Panc1 (cell line): Measurements from ENCODE around the gene LYZL2. TPM values are rescaled to one million over a fixed set of nuclear protein-coding genes. Genes with fewer than 3 reads are reported as not detected.

Experiments
- ATAC-seq: fragments of 200-7000 bp; cut with Tn5 transposase; 2 replicates; pipeline ENCODE4 v1.9.1; 2020; ENCODE audit warnings: mild to moderate bottlenecking, moderate library complexity
- BruUV-seq: library from RNA; stranded (reverse); fragments of 400-500 nt; replicated peaks from 2 replicates; lab custom pipeline; 2021; lab: Mats Ljungman, UMichigan
- CTCF ChIA-PET: fragments of 300-600 bp; sonication (Branson Sonifier 250); formaldehyde crosslinking; loops from one replicate; lab custom pipeline; 2022; ENCODE audit warnings: antibody characterized with exemption; lab: Charles Lee
- POLR2A ChIA-PET: fragments of 300-600 bp; sonication (Branson Sonifier 250); formaldehyde crosslinking; loops from one replicate; lab custom pipeline; 2022; ENCODE audit warnings: antibody characterized with exemption; lab: Charles Lee
- DNase-seq: peaks from one replicate; pipeline ENCODE4 v3.0.0-alpha.2; 2010; ENCODE audit warnings: low read depth, low spot score
- H3K27ac ChIP-seq: 2 replicates; pipeline ENCODE4 v1.5.1; 2011; ENCODE audit warnings: mild to moderate bottlenecking, low read length, inconsistent platforms
- H3K27me3 ChIP-seq: fragments of 200-500 bp; sonication (Bioruptor generic); 2 replicates; pipeline ENCODE4 v1.6.0; 2014; ENCODE audit warnings: low read length, inconsistent platforms; ENCODE audit not compliant: control insufficient read depth, insufficient read depth
- H3K36me3 ChIP-seq: fragments of 200-500 bp; sonication (Bioruptor generic); 2 replicates; pipeline ENCODE4 v1.5.1; 2014; ENCODE audit warnings: inconsistent platforms, mild to moderate bottlenecking, low read length, moderate library complexity; ENCODE audit not compliant: control insufficient read depth, insufficient read depth
- H3K4me1 ChIP-seq: 2 replicates; pipeline ENCODE4 v1.5.1; 2011; ENCODE audit warnings: inconsistent platforms, mild to moderate bottlenecking, low read length, moderate library complexity; ENCODE audit not compliant: control insufficient read depth, insufficient read depth
- H3K4me3 ChIP-seq, 2 experiments: 2 replicates each; pipeline ENCODE4 v1.5.1; 2011 to 2012; ENCODE audit warnings: low read depth in 2 of 2, low read length in 2 of 2, mild to moderate bottlenecking in 2 of 2, inconsistent platforms in 1 of 2, moderate library complexity in 1 of 2
- H3K9me3 ChIP-seq: fragments of 200-500 bp; sonication (Bioruptor generic); 2 replicates; pipeline ENCODE4 v1.5.1; 2014; ENCODE audit warnings: low read depth, mild to moderate bottlenecking, inconsistent platforms, low read length, moderate library complexity; ENCODE audit not compliant: control insufficient read depth, insufficient read depth
- POLR2AphosphoS5 ChIP-seq: IDR thresholded peaks from 2 replicates; pipeline ENCODE4 v1.6.1; 2012; ENCODE audit warnings: mild to moderate bottlenecking, low read depth, low read length, moderate library complexity
- SIN3A ChIP-seq: IDR thresholded peaks from 2 replicates; pipeline ENCODE4 v1.6.1; 2012; ENCODE audit warnings: low read depth, mild to moderate bottlenecking, low read length, moderate library complexity, borderline replicate concordance; ENCODE audit not compliant: insufficient read depth
- TCF7L2 ChIP-seq: IDR thresholded peaks from 2 replicates; pipeline ENCODE4 v1.6.1; 2011; ENCODE audit warnings: mild to moderate bottlenecking, low read depth, low read length, inconsistent platforms
- in situ Hi-C: cut with HindIII; loops from 2 replicates; pipeline ENCODE4 v1.10.0; 2016; ENCODE audit warnings: low sequenced_read_pairs, low pct_unique_long_range_greater_than_20kb
- intact Hi-C: fragments of 100-400 bp; cut with micrococcal nuclease; formaldehyde crosslinking; loops from one replicate; pipeline ENCODE4 v1.10.0; 2022; ENCODE audit not compliant: unreplicated experiment
- total RNA-seq: library from RNA; stranded (reverse); gene quantifications from one replicate; pipeline ENCODE4 v1.2.1, GENCODE V29; 2021; ENCODE audit not compliant: unreplicated experiment
- TF ChIP-seq, protein P1 (sequence below): fragments of 450-650 bp; IDR thresholded peaks from 2 replicates; pipeline ENCODE4 v1.5.1; 2017; ENCODE audit warnings: mild to moderate bottlenecking
- TF ChIP-seq, protein P2 (sequence below), 2 experiments: IDR thresholded peaks; 2 replicates each; pipeline ENCODE4 v1.6.1; 2011 to 2012; ENCODE audit warnings: low read depth in 2 of 2, control low read depth in 1 of 2, low read length in 1 of 2, mild to moderate bottlenecking in 1 of 2, moderate library complexity in 1 of 2; ENCODE audit not compliant: insufficient read depth in 1 of 2

Gene LYZL2
- total RNA-seq, 1 experiment from 2014 or later, result not detected

DNA sequence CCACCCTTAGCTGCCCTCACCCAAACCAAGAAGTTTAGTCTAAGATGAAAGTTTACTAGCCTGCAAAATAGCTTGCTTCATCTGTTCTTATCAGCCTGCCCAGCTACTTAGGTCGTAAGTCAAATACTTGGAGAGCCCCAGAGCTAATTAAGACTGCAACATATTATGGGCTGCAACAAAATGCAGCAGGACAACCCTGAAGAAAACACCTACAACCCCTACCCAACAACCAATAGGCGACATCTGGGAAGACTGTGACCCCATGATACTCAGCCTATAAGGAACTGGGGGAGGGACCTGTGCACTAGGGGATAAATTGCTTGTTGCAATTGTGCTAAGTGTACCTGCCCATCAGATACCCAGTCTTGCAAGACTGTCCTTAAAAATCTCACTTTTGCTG lies 64.1 kb downstream of the LYZL2 start:
- TF ChIP-seq, protein P1, sequence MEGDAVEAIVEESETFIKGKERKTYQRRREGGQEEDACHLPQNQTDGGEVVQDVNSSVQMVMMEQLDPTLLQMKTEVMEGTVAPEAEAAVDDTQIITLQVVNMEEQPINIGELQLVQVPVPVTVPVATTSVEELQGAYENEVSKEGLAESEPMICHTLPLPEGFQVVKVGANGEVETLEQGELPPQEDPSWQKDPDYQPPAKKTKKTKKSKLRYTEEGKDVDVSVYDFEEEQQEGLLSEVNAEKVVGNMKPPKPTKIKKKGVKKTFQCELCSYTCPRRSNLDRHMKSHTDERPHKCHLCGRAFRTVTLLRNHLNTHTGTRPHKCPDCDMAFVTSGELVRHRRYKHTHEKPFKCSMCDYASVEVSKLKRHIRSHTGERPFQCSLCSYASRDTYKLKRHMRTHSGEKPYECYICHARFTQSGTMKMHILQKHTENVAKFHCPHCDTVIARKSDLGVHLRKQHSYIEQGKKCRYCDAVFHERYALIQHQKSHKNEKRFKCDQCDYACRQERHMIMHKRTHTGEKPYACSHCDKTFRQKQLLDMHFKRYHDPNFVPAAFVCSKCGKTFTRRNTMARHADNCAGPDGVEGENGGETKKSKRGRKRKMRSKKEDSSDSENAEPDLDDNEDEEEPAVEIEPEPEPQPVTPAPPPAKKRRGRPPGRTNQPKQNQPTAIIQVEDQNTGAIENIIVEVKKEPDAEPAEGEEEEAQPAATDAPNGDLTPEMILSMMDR, result no peak
- TF ChIP-seq TCF7L2, result no peak
- TF ChIP-seq POLR2AphosphoS5, result no peak
- no peak for TF ChIP-seq SIN3A
- TF ChIP-seq, protein P2, sequence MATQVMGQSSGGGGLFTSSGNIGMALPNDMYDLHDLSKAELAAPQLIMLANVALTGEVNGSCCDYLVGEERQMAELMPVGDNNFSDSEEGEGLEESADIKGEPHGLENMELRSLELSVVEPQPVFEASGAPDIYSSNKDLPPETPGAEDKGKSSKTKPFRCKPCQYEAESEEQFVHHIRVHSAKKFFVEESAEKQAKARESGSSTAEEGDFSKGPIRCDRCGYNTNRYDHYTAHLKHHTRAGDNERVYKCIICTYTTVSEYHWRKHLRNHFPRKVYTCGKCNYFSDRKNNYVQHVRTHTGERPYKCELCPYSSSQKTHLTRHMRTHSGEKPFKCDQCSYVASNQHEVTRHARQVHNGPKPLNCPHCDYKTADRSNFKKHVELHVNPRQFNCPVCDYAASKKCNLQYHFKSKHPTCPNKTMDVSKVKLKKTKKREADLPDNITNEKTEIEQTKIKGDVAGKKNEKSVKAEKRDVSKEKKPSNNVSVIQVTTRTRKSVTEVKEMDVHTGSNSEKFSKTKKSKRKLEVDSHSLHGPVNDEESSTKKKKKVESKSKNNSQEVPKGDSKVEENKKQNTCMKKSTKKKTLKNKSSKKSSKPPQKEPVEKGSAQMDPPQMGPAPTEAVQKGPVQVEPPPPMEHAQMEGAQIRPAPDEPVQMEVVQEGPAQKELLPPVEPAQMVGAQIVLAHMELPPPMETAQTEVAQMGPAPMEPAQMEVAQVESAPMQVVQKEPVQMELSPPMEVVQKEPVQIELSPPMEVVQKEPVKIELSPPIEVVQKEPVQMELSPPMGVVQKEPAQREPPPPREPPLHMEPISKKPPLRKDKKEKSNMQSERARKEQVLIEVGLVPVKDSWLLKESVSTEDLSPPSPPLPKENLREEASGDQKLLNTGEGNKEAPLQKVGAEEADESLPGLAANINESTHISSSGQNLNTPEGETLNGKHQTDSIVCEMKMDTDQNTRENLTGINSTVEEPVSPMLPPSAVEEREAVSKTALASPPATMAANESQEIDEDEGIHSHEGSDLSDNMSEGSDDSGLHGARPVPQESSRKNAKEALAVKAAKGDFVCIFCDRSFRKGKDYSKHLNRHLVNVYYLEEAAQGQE (IDR thresholded peaks at IDR 0.05; ENCODE audit: insufficient read depth in 1 of 2, low read depth in 2 of 2, low read length in 1 of 2), result no peak
- intact Hi-C loops, result no loop called here
- no peak overlapping the region for H3K4me3 ChIP-seq
- CTCF ChIA-PET, result no interaction called here
- ATAC-seq (no peak), DNase-seq (no peak)
- no peaks in the 10 kb centered on the region for H3K9me3 ChIP-seq
- BruUV-seq, result no TSS peak
- H3K27ac ChIP-seq, result no peak overlapping the region
- no peaks in the 10 kb centered on the region for H3K4me1 ChIP-seq
- in situ Hi-C loops, result no loop called here
- H3K36me3 ChIP-seq, result no peaks in the 10 kb centered on the region
- H3K27me3 ChIP-seq, result peaks cover 2% of the 10 kb centered on the region; the same call in 1 of the 2 replicates
- POLR2A ChIA-PET, result interaction anchor here (0.7 kb wide), 1 partner anchor 361 kb away, joined by 4 read pairs; no protein-coding TSS in a partner anchor

DNA sequence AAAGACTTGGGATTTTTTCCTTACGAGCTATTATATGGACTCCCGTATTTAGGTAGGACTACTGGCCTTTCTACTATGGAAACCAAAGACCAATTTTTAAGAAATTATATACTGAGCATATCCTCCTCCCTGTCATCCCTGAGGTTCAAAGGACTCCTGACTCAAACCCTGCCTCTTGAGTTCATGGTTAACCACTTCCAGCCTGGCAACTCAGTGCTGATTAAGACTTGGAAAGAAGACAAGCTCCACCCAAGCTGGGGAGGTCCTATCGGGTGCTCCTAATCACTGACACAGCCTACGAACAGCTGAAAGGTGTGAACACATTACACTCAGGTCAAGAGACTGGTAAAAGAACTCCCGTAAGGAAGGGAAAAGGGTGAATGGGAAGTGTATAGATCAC lies 66.8 kb downstream of the LYZL2 start:
- no peaks in the 10 kb centered on the region for H3K36me3 ChIP-seq
- H3K4me3 ChIP-seq, result no peak overlapping the region
- intact Hi-C loops, result no loop called here
- ATAC-seq (no peak), DNase-seq (no peak)
- no peak overlapping the region for H3K27ac ChIP-seq
- no peaks in the 10 kb centered on the region for H3K9me3 ChIP-seq
- in situ Hi-C loops, result no loop called here
- ChIA-PET CTCF (no interaction called here), POLR2A (no interaction called here)
- no peaks in the 10 kb centered on the region for H3K27me3 ChIP-seq
- no peaks in the 10 kb centered on the region for H3K4me1 ChIP-seq
- TF ChIP-seq, protein P2 (IDR thresholded peaks at IDR 0.05; ENCODE audit: insufficient read depth in 1 of 2, low read depth in 2 of 2, low read length in 1 of 2), result no peak
- TF ChIP-seq, protein P1, result no peak
- TF ChIP-seq SIN3A (no peak), TCF7L2 (no peak), POLR2AphosphoS5 (no peak)
- no TSS peak for BruUV-seq

Other genes starting within 250 kb of the LYZL2 start
- 4.8 TPM for gene MAP3K8, start 195.6 kb downstream of the LYZL2 start, total RNA-seq